ENCODE measurements around the gene DNAJB13. TPM values are rescaled to one million over a fixed set of nuclear protein-coding genes. Genes with fewer than 3 reads are reported as not detected.

DNAJB13 gene
- total RNA-seq, 4 donors from 2014 or later: 0.42 TPM; not detected in 3

DNA sequence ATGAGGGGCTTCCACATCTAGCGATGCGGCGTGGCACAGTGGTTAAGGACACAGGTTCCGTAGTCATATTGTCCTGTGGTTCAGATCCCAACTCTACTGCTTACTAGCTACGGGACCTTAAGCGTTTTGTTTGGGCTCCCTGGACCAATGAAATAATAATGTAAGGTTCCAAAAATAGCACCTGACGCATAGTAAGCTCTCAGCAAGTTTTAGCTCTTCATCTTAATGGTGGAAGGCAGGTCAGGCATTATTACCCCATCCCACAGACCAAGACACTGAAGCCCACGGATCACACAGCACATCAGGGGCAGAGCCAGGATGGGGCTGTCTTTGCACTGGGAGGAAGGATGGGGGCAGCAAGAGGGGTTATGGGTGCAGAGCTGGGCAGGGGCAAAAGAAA, 13.0 kb downstream of the DNAJB13 start:
- TF ChIP-seq, protein P1, sequence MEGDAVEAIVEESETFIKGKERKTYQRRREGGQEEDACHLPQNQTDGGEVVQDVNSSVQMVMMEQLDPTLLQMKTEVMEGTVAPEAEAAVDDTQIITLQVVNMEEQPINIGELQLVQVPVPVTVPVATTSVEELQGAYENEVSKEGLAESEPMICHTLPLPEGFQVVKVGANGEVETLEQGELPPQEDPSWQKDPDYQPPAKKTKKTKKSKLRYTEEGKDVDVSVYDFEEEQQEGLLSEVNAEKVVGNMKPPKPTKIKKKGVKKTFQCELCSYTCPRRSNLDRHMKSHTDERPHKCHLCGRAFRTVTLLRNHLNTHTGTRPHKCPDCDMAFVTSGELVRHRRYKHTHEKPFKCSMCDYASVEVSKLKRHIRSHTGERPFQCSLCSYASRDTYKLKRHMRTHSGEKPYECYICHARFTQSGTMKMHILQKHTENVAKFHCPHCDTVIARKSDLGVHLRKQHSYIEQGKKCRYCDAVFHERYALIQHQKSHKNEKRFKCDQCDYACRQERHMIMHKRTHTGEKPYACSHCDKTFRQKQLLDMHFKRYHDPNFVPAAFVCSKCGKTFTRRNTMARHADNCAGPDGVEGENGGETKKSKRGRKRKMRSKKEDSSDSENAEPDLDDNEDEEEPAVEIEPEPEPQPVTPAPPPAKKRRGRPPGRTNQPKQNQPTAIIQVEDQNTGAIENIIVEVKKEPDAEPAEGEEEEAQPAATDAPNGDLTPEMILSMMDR (IDR thresholded peaks at IDR 0.05): no peak
- no peak for TF ChIP-seq POLR2A (IDR thresholded peaks at IDR 0.05)
- H3K4me3 ChIP-seq (ENCODE audit: low read depth, poor library complexity, severe bottlenecking): no peak overlapping the region
- 65 to 69% methylated on average over 8 of the region's 8 CpGs for WGBS, 2 donors
- intact Hi-C loops (cut with DNase I; ENCODE audit: low total_unique reads): no loop called here
- DNase-seq (ENCODE audit: low spot score in 2 of 2): no peak

DNA sequence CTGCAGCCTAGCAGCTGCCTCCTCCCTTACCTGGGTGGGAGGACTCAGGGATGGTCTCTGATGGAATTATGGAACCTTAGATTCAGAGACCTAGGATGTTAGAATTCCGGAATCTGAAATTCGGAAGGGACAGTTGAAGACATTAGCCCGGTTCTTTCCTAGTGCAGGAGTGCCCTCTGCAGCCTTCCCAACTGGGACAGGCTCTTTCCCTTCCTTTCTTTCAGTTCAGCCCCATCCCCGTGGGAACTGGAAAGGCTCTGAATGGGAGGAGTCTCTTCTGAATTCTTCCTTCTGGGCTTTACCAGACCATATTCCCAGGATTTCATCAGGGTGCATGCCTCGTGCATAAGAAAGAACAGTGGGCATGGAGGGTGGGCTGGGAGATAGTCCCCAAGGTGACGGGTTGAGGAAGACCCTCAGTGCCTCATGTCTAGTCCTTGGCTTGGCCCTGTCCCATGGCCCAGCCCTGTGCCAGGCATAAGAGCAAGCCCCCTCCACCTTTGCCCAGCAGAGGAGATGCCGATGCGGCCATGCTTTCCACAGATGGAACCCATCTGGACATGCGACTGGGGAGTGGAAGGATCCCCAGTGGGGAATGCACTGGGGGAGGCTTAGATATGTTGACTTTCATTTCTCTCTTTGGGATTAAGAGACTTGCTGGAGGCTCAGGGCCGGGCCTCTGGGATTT, 14.4 kb downstream of the DNAJB13 start:
- no peak for DNase-seq (ENCODE audit: low spot score in 2 of 2)
- H3K4me3 ChIP-seq (ENCODE audit: low read depth, poor library complexity, severe bottlenecking): no peak overlapping the region
- WGBS, 2 donors: 42 to 53% methylated on average over 10 of the region's 10 CpGs
- TF ChIP-seq, protein P1 (IDR thresholded peaks at IDR 0.05): no peak
- no peak for TF ChIP-seq POLR2A (IDR thresholded peaks at IDR 0.05)
- intact Hi-C loops (cut with DNase I; ENCODE audit: low total_unique reads): no loop called here

DNA sequence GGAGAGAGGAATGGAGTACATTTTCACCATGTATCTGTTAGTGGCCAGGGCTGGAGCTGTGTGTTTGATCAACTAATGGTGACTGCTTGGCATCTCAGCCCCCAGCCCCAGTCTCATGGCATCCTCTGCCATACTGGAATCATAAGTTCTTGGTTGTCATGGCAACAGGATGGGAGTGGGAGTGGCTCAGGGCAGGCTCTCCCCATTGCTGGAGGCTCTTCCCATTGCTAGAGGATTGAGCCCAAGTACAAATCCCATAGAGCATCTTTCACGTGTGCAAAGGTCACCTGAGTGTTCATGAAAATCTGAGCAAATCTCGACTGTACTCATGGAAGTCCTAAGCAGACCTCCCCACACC, 14.9 kb downstream of the DNAJB13 start:
- TF ChIP-seq, protein P1 (IDR thresholded peaks at IDR 0.05): no peak
- TF ChIP-seq POLR2A (IDR thresholded peaks at IDR 0.05): no peak
- DNase-seq (ENCODE audit: low spot score in 2 of 2): no peak
- 58 to 61% methylated on average over 2 of the region's 2 CpGs for WGBS, 2 donors
- H3K4me3 ChIP-seq (ENCODE audit: low read depth, poor library complexity, severe bottlenecking): no peak overlapping the region
- intact Hi-C loops (cut with DNase I; ENCODE audit: low total_unique reads): no loop called here

DNA sequence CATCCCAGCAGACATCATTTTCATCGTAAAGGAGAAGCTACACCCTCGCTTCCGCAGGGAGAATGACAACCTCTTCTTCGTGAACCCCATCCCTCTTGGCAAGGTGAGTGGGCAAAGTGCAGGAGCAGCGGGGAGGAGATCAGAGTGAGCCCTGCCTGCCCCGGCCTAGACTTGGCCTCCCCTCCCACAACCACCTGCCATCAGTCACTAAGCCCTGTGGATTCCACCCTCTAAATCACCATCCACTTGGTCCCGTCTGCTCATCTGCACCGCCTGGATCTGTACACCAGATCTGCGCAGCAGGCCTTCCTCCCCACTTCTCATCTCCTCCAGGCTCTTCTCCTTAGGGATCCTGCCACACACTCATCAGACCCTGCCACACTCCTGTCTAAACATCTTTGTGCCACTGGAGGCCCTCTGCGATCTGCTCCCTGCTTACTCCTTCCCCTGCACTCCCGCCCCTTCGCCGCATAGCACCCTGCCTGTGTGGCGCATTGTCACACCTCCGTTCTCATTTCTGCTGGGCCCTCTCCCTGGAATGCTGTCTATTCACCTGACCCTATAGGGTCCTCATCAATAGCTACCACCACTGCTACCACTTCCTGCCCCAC, 17.6 kb downstream of the DNAJB13 start:
- TF ChIP-seq, protein P1 (IDR thresholded peaks at IDR 0.05): no peak
- no peak for TF ChIP-seq POLR2A (IDR thresholded peaks at IDR 0.05)
- intact Hi-C loops (cut with DNase I; ENCODE audit: low total_unique reads): no loop called here
- no peak overlapping the region for H3K4me3 ChIP-seq (ENCODE audit: low read depth, poor library complexity, severe bottlenecking)
- 89 to 90% methylated on average over 14 to 15 of the region's 15 CpGs for WGBS, 2 donors
- DNase-seq (ENCODE audit: low spot score in 2 of 2): no peak

DNA sequence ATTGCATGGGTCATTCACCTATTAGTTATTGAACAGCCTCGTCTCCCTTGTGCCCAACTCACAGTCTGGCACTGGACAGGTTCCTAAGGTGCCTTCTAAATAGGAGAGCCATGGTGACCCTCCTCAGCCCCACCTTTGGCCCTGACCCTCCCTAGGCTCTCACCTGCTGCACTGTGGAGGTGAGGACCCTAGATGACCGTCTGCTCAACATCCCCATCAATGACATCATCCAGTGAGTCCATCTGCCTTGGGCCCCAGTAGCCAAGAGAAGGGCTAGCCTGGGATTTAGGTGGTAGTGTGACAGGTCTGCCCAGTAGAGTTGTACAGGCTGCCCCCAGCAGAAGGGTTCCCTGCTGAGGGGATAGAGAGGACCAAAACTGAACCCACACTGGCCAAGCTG, 18.3 kb downstream of the DNAJB13 start:
- DNase-seq (ENCODE audit: low spot score in 2 of 2): no peak
- 92 to 93% methylated on average over 2 of the region's 2 CpGs for WGBS, 2 donors
- intact Hi-C loops (cut with DNase I; ENCODE audit: low total_unique reads): no loop called here
- no peak for TF ChIP-seq POLR2A (IDR thresholded peaks at IDR 0.05)
- TF ChIP-seq, protein P1 (IDR thresholded peaks at IDR 0.05): no peak
- no peak overlapping the region for H3K4me3 ChIP-seq (ENCODE audit: low read depth, poor library complexity, severe bottlenecking)

Data from lower leg skin (tissue), 4 donors.